IMR-90 (cell line): ENCODE results near the gene CLTCL1. TPM values are rescaled to one million over a fixed set of nuclear protein-coding genes. Genes with fewer than 3 reads are reported as not detected.

Experiments used
- ATAC-seq: fragments of 200-7000 bp; cut with Tn5 transposase; 2 replicates; pipeline ENCODE4 v1.9.1; 2020; ENCODE audit warnings: low read depth, mild to moderate bottlenecking, moderate library complexity
- BruUV-seq: library from RNA; stranded (reverse); fragments of 400-500 nt; replicated peaks from 2 replicates; lab custom pipeline; 2021; lab: Mats Ljungman, UMichigan
- CTCF ChIA-PET: fragments of 300-600 bp; formaldehyde crosslinking; extraction: SDS; loops from one replicate; lab custom pipeline; 2021; ENCODE audit warnings: antibody characterized with exemption; lab: Yijun Ruan, JAX
- POLR2A ChIA-PET: fragments of 300-600 bp; sonication (Branson Sonifier 250); formaldehyde crosslinking; loops from one replicate; lab custom pipeline; 2022; ENCODE audit warnings: antibody characterized with exemption; ENCODE audit not compliant: unreplicated experiment; lab: Charles Lee
- DNase-seq: peaks from one replicate; pipeline ENCODE4 v3.0.0; 2013
- H2AFZ ChIP-seq: replicated peaks from 2 replicates; pipeline ENCODE3; 2013; ENCODE audit warnings: low read length, mild to moderate bottlenecking; ENCODE audit not compliant: poor library complexity
- H2AK5ac ChIP-seq: 2 replicates; pipeline ENCODE4 v1.6.1; 2013; ENCODE audit warnings: low read depth, low read length, inconsistent platforms
- H2AK9ac ChIP-seq: replicated peaks from 2 replicates; pipeline ENCODE3; 2013; ENCODE audit warnings: mild to moderate bottlenecking, low read depth, low read length, moderate library complexity; ENCODE audit not compliant: poor library complexity
- H2BK120ac ChIP-seq: 2 replicates; pipeline ENCODE4 v1.6.1; 2013; ENCODE audit warnings: low read depth, low read length, inconsistent platforms
- H2BK15ac ChIP-seq: 3 replicates; pipeline ENCODE4 v1.6.1; 2013; ENCODE audit warnings: low read depth, low read length, inconsistent platforms
- H2BK20ac ChIP-seq: 2 replicates; pipeline ENCODE4 v1.6.1; 2013; ENCODE audit warnings: low read depth, mild to moderate bottlenecking, inconsistent platforms, low read length, moderate library complexity
- H2BK5ac ChIP-seq: 2 replicates; pipeline ENCODE4 v1.6.1; 2013; ENCODE audit warnings: mild to moderate bottlenecking, low read depth, low read length, inconsistent platforms; ENCODE audit not compliant: poor library complexity, severe bottlenecking
- H3K14ac ChIP-seq: replicated peaks from 2 replicates; pipeline ENCODE4 v1.6.1; 2013; ENCODE audit warnings: low read depth, low read length, inconsistent platforms
- H3K18ac ChIP-seq: 2 replicates; pipeline ENCODE4 v1.6.1; 2013; ENCODE audit warnings: low read depth, low read length, control low read depth
- H3K23ac ChIP-seq: 2 replicates; pipeline ENCODE4 v1.6.1; 2013; ENCODE audit warnings: low read depth, low read length, inconsistent platforms
- H3K27ac ChIP-seq: 2 replicates; pipeline ENCODE4 v1.5.1; 2013; ENCODE audit warnings: mild to moderate bottlenecking, control low read depth, low read length; ENCODE audit not compliant: insufficient read depth
- H3K27me3 ChIP-seq: 2 replicates; pipeline ENCODE4 v1.6.1; 2013; ENCODE audit warnings: low read length; ENCODE audit not compliant: control insufficient read depth, insufficient read depth
- H3K36me3 ChIP-seq: 2 replicates; pipeline ENCODE4 v1.6.1; 2013; ENCODE audit warnings: low read length, mixed read lengths; ENCODE audit not compliant: control insufficient read depth, insufficient read depth
- H3K4ac ChIP-seq: 2 replicates; pipeline ENCODE4 v1.6.1; 2013; ENCODE audit warnings: low read depth, low read length, inconsistent platforms
- H3K4me1 ChIP-seq: 2 replicates; pipeline ENCODE4 v1.6.1; 2013; ENCODE audit warnings: low read length, mixed read lengths; ENCODE audit not compliant: control insufficient read depth, insufficient read depth
- H3K4me2 ChIP-seq: 2 replicates; pipeline ENCODE4 v1.6.1; 2013; ENCODE audit warnings: low read depth, mild to moderate bottlenecking, control low read depth, low read length, moderate library complexity
- H3K4me3 ChIP-seq: 2 replicates; pipeline ENCODE4 v1.5.1; 2013; ENCODE audit warnings: low read depth, mild to moderate bottlenecking, control low read depth, low read length, moderate library complexity; ENCODE audit not compliant: insufficient read depth
- H3K56ac ChIP-seq: 2 replicates; pipeline ENCODE4 v1.6.1; 2013; ENCODE audit warnings: low read length, inconsistent platforms; ENCODE audit not compliant: insufficient read depth; ENCODE audit errors: extremely low read depth
- H3K79me1 ChIP-seq, 2 experiments: 2 replicates each; pipeline ENCODE4 v1.6.1; 2013; ENCODE audit warnings: low read length in 2 of 2, inconsistent platforms in 1 of 2, low read depth in 1 of 2
- H3K9ac ChIP-seq: 2 replicates; pipeline ENCODE4 v1.6.1; 2013; ENCODE audit warnings: low read depth, low read length, control low read depth
- H3K9me1 ChIP-seq: 2 replicates; pipeline ENCODE4 v1.6.1; 2013; ENCODE audit warnings: low read length, inconsistent platforms; ENCODE audit not compliant: insufficient read depth
- H3K9me3 ChIP-seq: 2 replicates; pipeline ENCODE4 v1.6.1; 2013; ENCODE audit warnings: low read length; ENCODE audit not compliant: control insufficient read depth, insufficient read depth
- H4K20me1 ChIP-seq: 2 replicates; pipeline ENCODE4 v1.6.1; 2013; ENCODE audit warnings: low read length, inconsistent platforms; ENCODE audit not compliant: insufficient read depth
- H4K5ac ChIP-seq: 2 replicates; pipeline ENCODE4 v1.6.1; 2013; ENCODE audit warnings: mild to moderate bottlenecking, low read depth, low read length, control low read depth
- H4K8ac ChIP-seq, 2 experiments: 2 replicates each; pipeline ENCODE4 v1.6.1; 2013; ENCODE audit warnings: low read depth in 2 of 2, low read length in 2 of 2, control low read depth in 1 of 2, inconsistent platforms in 1 of 2
- H4K91ac ChIP-seq: 2 replicates; pipeline ENCODE4 v1.6.1; 2013; ENCODE audit warnings: low read depth, low read length, inconsistent platforms; ENCODE audit not compliant: insufficient read depth
- CHD1 ChIP-seq: IDR thresholded peaks from 2 replicates; pipeline ENCODE4 v1.6.1; 2012; ENCODE audit warnings: low read depth, low read length, improper control_type of control experiment
- MXI1 ChIP-seq: IDR thresholded peaks from 2 replicates; pipeline ENCODE4 v1.6.1; 2012; ENCODE audit warnings: low read depth, mild to moderate bottlenecking, low read length, moderate library complexity, borderline replicate concordance
- WGBS, 2 experiments: methylation state at CpG; one replicate each; pipeline versions ENCODE4 v1.1.5 to v1.1.7; 2013; ENCODE audit warnings: missing lambda C conversion rate in 2 of 2; ENCODE audit not compliant: insufficient read length in 1 of 2; ENCODE audit errors: extremely low coverage in 2 of 2; 5-methylcytosine and 5-hydroxymethylcytosine counted together
- dilution Hi-C: fragments of 300-500 bp; cut with HindIII; formaldehyde crosslinking; loops from one replicate; pipeline ENCODE4 v1.14.3; 2018; ENCODE audit warnings: low sequenced_read_pairs; ENCODE audit not compliant: unreplicated experiment
- in situ Hi-C: fragments of 300-500 bp; cut with MboI; formaldehyde crosslinking; loops from 3 replicates; pipeline ENCODE4 v1.14.3; 2019; ENCODE audit warnings: low sequenced_read_pairs, inconsistent platforms, mixed read lengths
- intact Hi-C: fragments of 100-400 bp; cut with micrococcal nuclease; formaldehyde crosslinking; loops from 2 replicates; pipeline ENCODE4 v1.10.0; 2022
- polyA plus RNA-seq, 3 experiments: library from polyadenylated mRNA; depleted of rRNA; stranded (reverse); fragments of >200 nt; gene quantifications; 2 replicates each; pipeline ENCODE4 v1.2.3, GENCODE V29; 2012; ENCODE audit warnings: low replicate concordance in 1 of 3
- total RNA-seq: library from RNA; depleted of rRNA; stranded (reverse); fragments of >200 nt; gene quantifications from 2 replicates; pipeline ENCODE4 v1.2.3, GENCODE V29; 2012

The CLTCL1 gene
- total and polyA plus RNA-seq, 2 of the 4 experiments (the other 2 are of a cell fraction) = 6.2 to 8.1 TPM

GRCh38 chr22:19178065-19178656 is 113.4 kb downstream of the CLTCL1 start:
- ChIA-PET CTCF (interaction anchor here (0.9 kb wide), 2 partner anchors 109 to 451 kb away, joined by 3 to 4 read pairs; no protein-coding TSS in a partner anchor), POLR2A (interaction anchor here (0.5 kb wide), 1 partner anchor 184 kb away, joined by 4 read pairs; no protein-coding TSS in a partner anchor)
- peaks cover 6 to 49% of the 10 kb centered on the region in 2 experiments; a peak in 3 of 4 replicates for H3K79me1 ChIP-seq
- intact Hi-C loops (loop anchor here (2.0 kb wide), 2 partner anchors 179 to 301 kb away; partner anchors contain the start of genes CDC45 and UFD1), in situ Hi-C loops (no loop called here), dilution Hi-C loops (no loop called here)
- peak overlapping the region; percentile 68 for H3K4ac ChIP-seq
- H4K5ac ChIP-seq = no peak overlapping the region
- H2BK15ac ChIP-seq = no peak overlapping the region
- BruUV-seq = TSS peak; percentile 72
- 0 out of 2 replicates have a peak overlapping the region, but pooled peaks have one; percentile 11 for H3K56ac ChIP-seq
- no peak overlapping the region; the same call in 1 of the 2 replicates for H3K18ac ChIP-seq
- peak; percentile 11 for DNase-seq
- no peak overlapping the region for H2BK120ac ChIP-seq
- peak overlapping the region; percentile 87 for H3K4me2 ChIP-seq
- WGBS, 2 experiments = 2% methylated on average over 7 of the region's 80 CpGs; no CpG with 5 or more reads in 1 of the 2 experiments
- peak overlapping the region; percentile 86 for H2AK9ac ChIP-seq
- TF ChIP-seq MXI1 (0 out of 2 replicates have a peak, but pooled peaks have one; percentile 12), CHD1 (no peak)
- no peaks in the 10 kb centered on the region for H3K9me3 ChIP-seq
- H2BK20ac ChIP-seq = no peak overlapping the region
- H3K14ac ChIP-seq = no peak overlapping the region; the same call in 1 of the 2 replicates
- peak overlapping the region; percentile 87 for H3K9ac ChIP-seq
- H4K91ac ChIP-seq = peak overlapping the region; percentile 77; the same call in 1 of the 2 replicates
- H4K20me1 ChIP-seq = peaks cover 20% of the 10 kb centered on the region
- peaks cover 22% of the 10 kb centered on the region for H3K4me1 ChIP-seq
- peak overlapping the region; percentile 94 for H3K4me3 ChIP-seq
- peak; percentile 45 for ATAC-seq
- peak overlapping the region; percentile 96 for H2AFZ ChIP-seq
- no peak overlapping the region for H2AK5ac ChIP-seq
- peak overlapping the region in 1 of 2 experiments; percentile 80; a peak in 2 of 4 replicates for H4K8ac ChIP-seq
- H3K36me3 ChIP-seq = peaks cover 8% of the 10 kb centered on the region
- peak overlapping the region; percentile 52; the same call in 1 of the 2 replicates for H3K23ac ChIP-seq
- peak overlapping the region; percentile 70 for H3K27ac ChIP-seq
- 0 out of 2 replicates have a peak, but pooled peaks cover 4% of the 10 kb centered on the region for H3K9me1 ChIP-seq
- no peaks in the 10 kb centered on the region for H3K27me3 ChIP-seq
- peak overlapping the region; percentile 50 for H2BK5ac ChIP-seq
